H1 (cell line): Measurements from ENCODE around the gene MPPE1. TPM values are rescaled to one million over a fixed set of nuclear protein-coding genes. Genes with fewer than 3 reads are reported as not detected.

Source experiments
- BCL11A ChIP-seq, 2 experiments: IDR thresholded peaks; one replicate each; pipeline ENCODE4 v1.6.1; 2011; ENCODE audit warnings: low read depth in 2 of 2, low read length in 2 of 2, mild to moderate bottlenecking in 2 of 2
- CREB1 ChIP-seq: IDR thresholded peaks from 2 replicates; pipeline ENCODE4 v1.6.1; 2012; ENCODE audit warnings: inconsistent platforms
- CTBP2 ChIP-seq: IDR thresholded peaks from 2 replicates; pipeline ENCODE4 v1.7.0; 2011; ENCODE audit warnings: borderline replicate concordance, mild to moderate bottlenecking, moderate library complexity, mixed read lengths, low read length; ENCODE audit not compliant: insufficient read depth, insufficient read length
- EZH2 ChIP-seq: fragments of 200-600 bp; sonication (generic); IDR thresholded peaks from 2 replicates; pipeline ENCODE4 v1.7.1; 2012; ENCODE audit warnings: low read depth, mild to moderate bottlenecking, moderate library complexity, low read length, inconsistent platforms; ENCODE audit not compliant: severe bottlenecking
- JUN ChIP-seq: IDR thresholded peaks from 2 replicates; pipeline ENCODE4 v1.6.1; 2011; ENCODE audit warnings: low read depth, mild to moderate bottlenecking, improper control_type of control experiment, low read length
- POLR2AphosphoS5 ChIP-seq: IDR thresholded peaks from 2 replicates; pipeline ENCODE4 v1.6.1; 2011; ENCODE audit warnings: low read depth, low read length
- RFX5 ChIP-seq: IDR thresholded peaks from 2 replicates; pipeline ENCODE4 v1.6.1; 2011; ENCODE audit warnings: low read depth, low read length, improper control_type of control experiment, borderline replicate concordance
- SAP30 ChIP-seq: fragments of 300-600 bp; sonication (generic); IDR thresholded peaks from 2 replicates; pipeline ENCODE4 v1.7.1; 2012; ENCODE audit warnings: low read length, moderate library complexity, mild to moderate bottlenecking, inconsistent platforms; ENCODE audit not compliant: insufficient read depth, insufficient replicate concordance
- SIX5 ChIP-seq: IDR thresholded peaks from 2 replicates; pipeline ENCODE4 v1.6.1; 2011; ENCODE audit warnings: mild to moderate bottlenecking, low read depth, low read length
- SP4 ChIP-seq: IDR thresholded peaks from 2 replicates; pipeline ENCODE4 v1.6.1; 2012; ENCODE audit warnings: low read length, inconsistent platforms
- polyA plus RNA-seq, 7 experiments: library from polyadenylated mRNA; depleted of rRNA in 3 of 7; stranded (reverse) in 5 of 7; unstranded in 2 of 7; fragments of >200 nt in 5 of 7; fragments of 200-250 nt in 2 of 7; gene quantifications; 1 replicate in 5 of 7; 2 replicates in 1 of 7; 4 replicates in 1 of 7; pipeline versions ENCODE4 v1.2.1 to v1.2.3, GENCODE V29; 2011 to 2013; ENCODE audit warnings: missing spikeins in 2 of 7, mixed read lengths in 2 of 7
- total RNA-seq: library from RNA; stranded (reverse); fragmentation: NEBNext Ultra II Directional; extraction: Animal tissue kit (Norgen Biotek cat#: 25700); gene quantifications from 2 replicates; pipeline ENCODE4 v1.2.1, GENCODE V29; 2021

MPPE1 gene
- total and polyA plus RNA-seq, 2 of the 8 experiments (the other 6 are each of a cell fraction or from before 2014, with no cell fraction given) = 13.7 to 20.9 TPM

DNA sequence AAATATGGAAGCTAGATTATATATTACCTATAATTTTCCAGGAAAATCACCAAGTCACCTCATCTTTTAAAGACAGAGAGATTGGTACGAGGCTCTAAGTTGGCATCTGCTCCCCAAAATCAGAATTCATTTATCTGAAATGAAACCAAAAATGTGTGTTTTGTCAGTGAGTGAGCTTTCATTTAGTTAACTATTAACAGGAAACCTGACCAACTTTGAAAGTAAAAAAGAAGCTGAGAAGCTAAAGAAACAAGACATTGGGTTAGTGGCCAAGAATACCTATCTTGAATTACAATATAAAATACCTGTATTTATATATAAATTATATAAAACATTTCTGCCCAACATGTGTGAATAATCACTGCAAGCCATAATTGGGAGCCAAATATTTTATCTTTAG lies 1.9 kb downstream of the MPPE1 start (continued):
- TF ChIP-seq SP4 = no peak
- no peak for TF ChIP-seq CREB1
- no peak for TF ChIP-seq JUN
- TF ChIP-seq EZH2 = no peak
- no peak for TF ChIP-seq SIX5
- no peak for TF ChIP-seq POLR2AphosphoS5
- TF ChIP-seq SAP30 = no peak
- no peak for TF ChIP-seq RFX5
- TF ChIP-seq BCL11A (IDR thresholded peaks at IDR 0.05; ENCODE audit: low read depth in 2 of 2, low read length in 2 of 2) = no peak
- no peak for TF ChIP-seq CTBP2
